T-cell (primary cell): ENCODE results near the gene TNFSF9. TPM values are rescaled to one million over a fixed set of nuclear protein-coding genes. Genes with fewer than 3 reads are reported as not detected.
A peak's percentile ranks its signal among the peaks of the same experiment; 100 is the strongest.

Experiments
- ATAC-seq, 4 experiments: fragments of 200-7000 bp in 3 of 4; fragments of 150-1000 bp in 1 of 4; cut with Tn5 transposase; replicated peaks in 1 of 4; 1 replicate in 3 of 4; 2 replicates in 1 of 4; pipeline ENCODE4 v1.10.0; 2021; ENCODE audit warnings: moderate library complexity in 3 of 4, mild to moderate bottlenecking in 2 of 4, moderate number of reproducible peaks in 1 of 4
- CTCF ChIA-PET, 2 donors: fragments of 300-600 bp; sonication (Branson Sonifier 250); formaldehyde crosslinking; loops; one replicate each; lab custom pipeline; 2022; ENCODE audit warnings: antibody characterized with exemption in 2 of 2; lab: Charles Lee
- POLR2A ChIA-PET, 2 donors: fragments of 300-600 bp; sonication (Branson Sonifier 250); formaldehyde crosslinking; loops; one replicate each; lab custom pipeline; 2022; ENCODE audit warnings: antibody characterized with exemption in 2 of 2; lab: Charles Lee
- DNase-seq, 35 experiments: peaks; one replicate each; pipeline versions ENCODE4 v3.0.0 to v3.0.0-alpha.2; 2013 to 2023
- H3K27ac ChIP-seq: one replicate; pipeline ENCODE4 v1.5.1; 2013; ENCODE audit warnings: low read length
- H3K27me3 ChIP-seq, 2 experiments: replicated peaks in 1 of 2; 1 replicate in 1 of 2; 2 replicates in 1 of 2; pipeline versions ENCODE4 v1.6.1 to v1.7.0; 2013; ENCODE audit warnings: low read length in 1 of 2, mixed read lengths in 1 of 2; ENCODE audit not compliant: control insufficient read depth in 2 of 2, insufficient read depth in 2 of 2; ENCODE audit errors: extremely low read depth in 1 of 2
- H3K36me3 ChIP-seq, 2 donors: 1 replicate in 1 of 2; 2 replicates in 1 of 2; pipeline versions ENCODE4 v1.6.1 to v1.7.0; 2013; ENCODE audit warnings: low read length in 1 of 2; ENCODE audit not compliant: control insufficient read depth in 2 of 2, insufficient read depth in 1 of 2; ENCODE audit errors: extremely low read depth in 1 of 2
- H3K4me1 ChIP-seq, 2 experiments: 1 replicate in 1 of 2; 2 replicates in 1 of 2; pipeline versions ENCODE4 v1.6.1 to v1.7.0; 2013; ENCODE audit warnings: low read length in 2 of 2, mixed read lengths in 1 of 2; ENCODE audit not compliant: insufficient read depth in 2 of 2, control insufficient read depth in 1 of 2; ENCODE audit errors: extremely low read depth in 1 of 2
- H3K4me3 ChIP-seq, 2 donors: 1 replicate in 1 of 2; 2 replicates in 1 of 2; pipeline versions ENCODE4 v1.5.1 to v1.7.0; 2013; ENCODE audit warnings: mild to moderate bottlenecking in 2 of 2, low read length in 1 of 2, moderate library complexity in 1 of 2; ENCODE audit not compliant: control insufficient read depth in 1 of 2; ENCODE audit errors: extremely low read depth in 1 of 2
- H3K9me3 ChIP-seq: 2 replicates; pipeline ENCODE4 v1.7.0; 2013
- H3K27ac Mint-ChIP-seq, 2 donors: one replicate each; pipeline ENCODE4 v1.8.0; 2020 to 2021; ENCODE audit warnings: mild to moderate bottlenecking in 2 of 2, mixed read lengths in 2 of 2
- H3K27me3 Mint-ChIP-seq, 2 donors: one replicate each; pipeline ENCODE4 v1.8.0; 2021 to 2022; ENCODE audit warnings: mixed read lengths in 2 of 2
- H3K36me3 Mint-ChIP-seq: one replicate; pipeline ENCODE4 v1.8.0; 2021; ENCODE audit warnings: mixed read lengths
- H3K4me1 Mint-ChIP-seq, 3 donors: one replicate each; pipeline ENCODE4 v1.8.0; 2020 to 2022; ENCODE audit warnings: mixed read lengths in 3 of 3, mild to moderate bottlenecking in 1 of 3
- H3K4me3 Mint-ChIP-seq, 3 donors: one replicate each; pipeline ENCODE4 v1.8.0; 2020 to 2022; ENCODE audit warnings: mild to moderate bottlenecking in 3 of 3, mixed read lengths in 3 of 3, moderate library complexity in 3 of 3
- H3K9me3 Mint-ChIP-seq, 3 donors: one replicate each; pipeline ENCODE4 v1.8.0; 2020 to 2022; ENCODE audit warnings: mixed read lengths in 3 of 3
- WGBS: methylation state at CpG from one replicate; pipeline ENCODE4 v1.1.5; 2013; ENCODE audit warnings: missing lambda C conversion rate; ENCODE audit not compliant: insufficient coverage; 5-methylcytosine and 5-hydroxymethylcytosine counted together
- total RNA-seq, 35 experiments: library from RNA in 6 of 35; stranded (reverse) in 6 of 35; fragments of 120-200 nt in 1 of 35; gene quantifications; one replicate each; pipeline versions ENCODE4 v1.2.1 to v1.2.4 and lab custom pipeline; 2013 to 2026

The TNFSF9 gene
- total RNA-seq, 5 donors from 2014 or later (not counting 1 experiment from before 2014, with no cell fraction given): 1.3 to 6.0 (median 1.6) TPM

GRCh38 chr19:6571167-6571566 is 40.3 kb downstream of the TNFSF9 start:
- H3K9me3 Mint-ChIP-seq: peaks cover 0 to 7% (median 0%) of the 10 kb centered on the region in 3 donors
- CTCF ChIA-PET: no interaction called here
- H3K36me3 Mint-ChIP-seq: no peaks in the 10 kb centered on the region
- Histone ChIP-seq H3K9me3 (no peaks in the 10 kb centered on the region), H3K27me3 (peaks cover 4 to 6% of the 10 kb centered on the region in 2 experiments), H3K36me3 (no peaks in the 10 kb centered on the region), H3K4me3 (no peak overlapping the region), H3K4me1 (no peaks in the 10 kb centered on the region), H3K27ac (no peak overlapping the region)
- no peak for ATAC-seq
- POLR2A ChIA-PET: no interaction called here
- no peak overlapping the region for H3K27ac Mint-ChIP-seq
- H3K4me3 Mint-ChIP-seq: no peak overlapping the region
- DNase-seq: no peak
- no peaks in the 10 kb centered on the region for H3K4me1 Mint-ChIP-seq
- H3K27me3 Mint-ChIP-seq: peaks cover 19 to 26% of the 10 kb centered on the region in 2 donors

GRCh38 chr19:6572217-6572616 is 41.4 kb downstream of the TNFSF9 start:
- no peaks in the 10 kb centered on the region for H3K36me3 Mint-ChIP-seq
- Histone ChIP-seq H3K4me3 (no peak overlapping the region), H3K4me1 (no peaks in the 10 kb centered on the region), H3K36me3 (no peaks in the 10 kb centered on the region), H3K9me3 (no peaks in the 10 kb centered on the region), H3K27ac (no peak overlapping the region), H3K27me3 (peaks cover 4 to 6% of the 10 kb centered on the region in 2 experiments)
- 45% methylated on average over 2 of the region's 4 CpGs for WGBS
- ChIA-PET POLR2A (no interaction called here), CTCF (interaction anchor here in 1 of 2 donors (0.6 kb wide), 1 partner anchor 123 kb away, joined by 6 read pairs; no protein-coding TSS in a partner anchor)
- H3K27me3 Mint-ChIP-seq: peaks cover 19 to 26% of the 10 kb centered on the region in 2 donors
- no peak overlapping the region for H3K4me3 Mint-ChIP-seq
- no peak overlapping the region for H3K27ac Mint-ChIP-seq
- peaks cover 0 to 4% (median 0%) of the 10 kb centered on the region in 3 donors for H3K9me3 Mint-ChIP-seq
- ATAC-seq: no peak
- no peaks in the 10 kb centered on the region for H3K4me1 Mint-ChIP-seq
- peak in 1 of 35 experiments; percentile 26 for DNase-seq

- Mint-ChIP-seq H3K27ac (no peak overlapping the region), H3K9me3 (peaks cover 0 to 4% (median 0%) of the 10 kb centered on the region in 3 donors), H3K27me3 (peaks cover 16 to 23% of the 10 kb centered on the region in 2 donors), H3K4me3 (no peak overlapping the region), H3K36me3 (no peaks in the 10 kb centered on the region), H3K4me1 (peaks cover 0 to 4% (median 2%) of the 10 kb centered on the region in 3 donors)
- DNase-seq (no peak), ATAC-seq (no peak)
- no peaks in the 10 kb centered on the region for H3K36me3 ChIP-seq
- no CpG with 5 or more reads among the region's 1 CpG for WGBS
- H3K27me3 ChIP-seq: peaks cover 4 to 6% of the 10 kb centered on the region in 2 experiments
- POLR2A ChIA-PET: no interaction called here
- no peak overlapping the region for H3K27ac ChIP-seq
- no peaks in the 10 kb centered on the region for H3K9me3 ChIP-seq
- H3K4me3 ChIP-seq: no peak overlapping the region
- CTCF ChIA-PET: no interaction called here
- peaks cover 0 to 2% of the 10 kb centered on the region in 2 experiments for H3K4me1 ChIP-seq
These were observed 42.5 kb downstream of the TNFSF9 start for GRCh38 chr19:6573350-6573749.

- no peaks in the 10 kb centered on the region for H3K36me3 Mint-ChIP-seq
- ChIA-PET CTCF (no interaction called here), POLR2A (no interaction called here)
- H3K4me1 Mint-ChIP-seq: peaks cover 0 to 4% (median 2%) of the 10 kb centered on the region in 3 donors
- WGBS: 92% methylated on average over 4 of the region's 5 CpGs
- H3K4me3 ChIP-seq: no peak overlapping the region
- H3K9me3 Mint-ChIP-seq: no peaks in the 10 kb centered on the region
- no peaks in the 10 kb centered on the region for H3K9me3 ChIP-seq
- H3K36me3 ChIP-seq: no peaks in the 10 kb centered on the region
- H3K4me1 ChIP-seq: peaks cover 0 to 2% of the 10 kb centered on the region in 2 experiments
- peaks cover 5 to 7% of the 10 kb centered on the region in 2 donors for H3K27me3 Mint-ChIP-seq
- no peak overlapping the region for H3K27ac Mint-ChIP-seq
- peaks cover 2 to 6% of the 10 kb centered on the region in 2 experiments for H3K27me3 ChIP-seq
- H3K4me3 Mint-ChIP-seq: no peak overlapping the region
- ATAC-seq: no peak
- no peak overlapping the region for H3K27ac ChIP-seq
- DNase-seq: no peak
These were observed 46.1 kb downstream of the TNFSF9 start for GRCh38 chr19:6576869-6577475.

GRCh38 chr19:6577476-6578125 is 46.8 kb downstream of the TNFSF9 start:
- 100% methylated on average over 1 of the region's 5 CpGs for WGBS
- Mint-ChIP-seq H3K36me3 (no peaks in the 10 kb centered on the region), H3K9me3 (no peaks in the 10 kb centered on the region), H3K27ac (no peak overlapping the region), H3K4me3 (no peak overlapping the region), H3K27me3 (peaks cover under 1 to 3% of the 10 kb centered on the region in 2 donors), H3K4me1 (peaks cover 0 to 4% (median 2%) of the 10 kb centered on the region in 3 donors)
- ATAC-seq (peak in 2 of 4 experiments; percentile 61 to 79), DNase-seq (no peak)
- peaks cover 0 to 2% of the 10 kb centered on the region in 2 experiments for H3K4me1 ChIP-seq
- H3K27me3 ChIP-seq: peaks cover under 1 to 2% of the 10 kb centered on the region in 2 experiments
- no peak overlapping the region for H3K4me3 ChIP-seq
- H3K36me3 ChIP-seq: no peaks in the 10 kb centered on the region
- H3K9me3 ChIP-seq: no peaks in the 10 kb centered on the region
- CTCF ChIA-PET: no interaction called here
- H3K27ac ChIP-seq: no peak overlapping the region
- POLR2A ChIA-PET: no interaction called here

GRCh38 chr19:6579450-6580178 is 48.8 kb downstream of the TNFSF9 start:
- no peak overlapping the region for H3K4me3 Mint-ChIP-seq
- WGBS: 67% methylated on average over 1 of the region's 7 CpGs
- H3K4me1 Mint-ChIP-seq: peaks cover 0 to 4% (median 2%) of the 10 kb centered on the region in 3 donors
- no peaks in the 10 kb centered on the region for H3K36me3 Mint-ChIP-seq
- H3K27ac Mint-ChIP-seq: no peak overlapping the region
- ChIA-PET CTCF (interaction anchor here in 1 of 2 donors (0.6 kb wide), 1 partner anchor 60 kb away, joined by 3 read pairs; no protein-coding TSS in a partner anchor), POLR2A (interaction anchor here in 1 of 2 donors (0.7 kb wide), 1 partner anchor 396 kb away, joined by 6 read pairs; no protein-coding TSS in a partner anchor)
- H3K9me3 Mint-ChIP-seq: no peaks in the 10 kb centered on the region
- ATAC-seq (no peak), DNase-seq (no peak)
- H3K27me3 ChIP-seq: peaks cover 0 to 11% of the 10 kb centered on the region in 2 experiments
- H3K4me1 ChIP-seq: peaks cover 0 to 2% of the 10 kb centered on the region in 2 experiments
- H3K4me3 ChIP-seq: no peak overlapping the region
- H3K27ac ChIP-seq: no peak overlapping the region
- no peaks in the 10 kb centered on the region for H3K36me3 ChIP-seq
- H3K9me3 ChIP-seq: no peaks in the 10 kb centered on the region
- H3K27me3 Mint-ChIP-seq: peaks cover 0 to 3% of the 10 kb centered on the region in 2 donors
